ENCODE results near the gene SEPTIN1.
A peak's percentile ranks its signal among the peaks of the same experiment; 100 is the strongest.
"Not testable (repeated sequence)": the region's sequence is repeated elsewhere in the genome, so short reads cannot be mapped to it uniquely, and the experiment has no call there.

SEPTIN1 gene

GRCh38 chr16:30398661-30399434 is 16.5 kb upstream of the SEPTIN1 start:
- H3K4me1 ChIP-seq (ENCODE audit: control insufficient read depth in 1 of 2, insufficient read depth in 2 of 2, low read length in 2 of 2) = peaks cover 6 to 36% of the 10 kb centered on the region in 2 donors
- H3K27me3 ChIP-seq (ENCODE audit: low read depth, low read length) = no peaks in the 10 kb centered on the region
- peak overlapping the region; percentile 81 for H3K27ac ChIP-seq (ENCODE audit: low read length)
- no peaks in the 10 kb centered on the region for H3K9me3 ChIP-seq (ENCODE audit: control insufficient read depth in 1 of 2, low read length in 2 of 2)
- no peak overlapping the region for H3K4me3 ChIP-seq (ENCODE audit: low read depth in 1 of 2, low read length in 2 of 2)
- peaks cover 0 to 15% of the 10 kb centered on the region in 2 donors for H3K36me3 ChIP-seq (ENCODE audit: control insufficient read depth in 1 of 2, insufficient read depth in 2 of 2, low read length in 2 of 2)

GRCh38 chr16:30397776-30398660 is 15.7 kb upstream of the SEPTIN1 start:
- Histone ChIP-seq H3K27ac (ENCODE audit: low read length) (no peak overlapping the region), H3K4me1 (ENCODE audit: control insufficient read depth in 1 of 2, insufficient read depth in 2 of 2, low read length in 2 of 2) (peaks cover 6 to 36% of the 10 kb centered on the region in 2 donors), H3K36me3 (ENCODE audit: control insufficient read depth in 1 of 2, insufficient read depth in 2 of 2, low read length in 2 of 2) (peaks cover 0 to 15% of the 10 kb centered on the region in 2 donors), H3K4me3 (ENCODE audit: low read depth in 1 of 2, low read length in 2 of 2) (no peak overlapping the region), H3K27me3 (ENCODE audit: low read depth, low read length) (no peaks in the 10 kb centered on the region), H3K9me3 (ENCODE audit: control insufficient read depth in 1 of 2, low read length in 2 of 2) (no peaks in the 10 kb centered on the region)

GRCh38 chr16:30397056-30397455 is 14.7 kb upstream of the SEPTIN1 start:
- Histone ChIP-seq H3K9me3 (ENCODE audit: control insufficient read depth in 1 of 2, low read length in 2 of 2) (no peaks in the 10 kb centered on the region), H3K27ac (ENCODE audit: low read length) (no peak overlapping the region), H3K36me3 (ENCODE audit: control insufficient read depth in 1 of 2, insufficient read depth in 2 of 2, low read length in 2 of 2) (peaks cover 0 to 15% of the 10 kb centered on the region in 2 donors), H3K27me3 (ENCODE audit: low read depth, low read length) (no peaks in the 10 kb centered on the region), H3K4me3 (ENCODE audit: low read depth in 1 of 2, low read length in 2 of 2) (no peak overlapping the region), H3K4me1 (ENCODE audit: control insufficient read depth in 1 of 2, insufficient read depth in 2 of 2, low read length in 2 of 2) (peaks cover 6 to 36% of the 10 kb centered on the region in 2 donors)

- peak overlapping the region; percentile 37 for H3K27ac ChIP-seq (ENCODE audit: low read length)
- peak overlapping the region; percentile 70 to 86 for H3K4me3 ChIP-seq (ENCODE audit: low read depth in 1 of 2, low read length in 2 of 2)
- H3K4me1 ChIP-seq (ENCODE audit: control insufficient read depth in 1 of 2, insufficient read depth in 2 of 2, low read length in 2 of 2) = peaks cover 6 to 36% of the 10 kb centered on the region in 2 donors
- peaks cover 0 to 15% of the 10 kb centered on the region in 2 donors for H3K36me3 ChIP-seq (ENCODE audit: control insufficient read depth in 1 of 2, insufficient read depth in 2 of 2, low read length in 2 of 2)
- H3K9me3 ChIP-seq (ENCODE audit: control insufficient read depth in 1 of 2, low read length in 2 of 2); H3K27me3 ChIP-seq (ENCODE audit: low read depth, low read length): not testable (repeated sequence)
These were observed 14.3 kb upstream of the SEPTIN1 start for GRCh38 chr16:30396627-30397026.

DNA sequence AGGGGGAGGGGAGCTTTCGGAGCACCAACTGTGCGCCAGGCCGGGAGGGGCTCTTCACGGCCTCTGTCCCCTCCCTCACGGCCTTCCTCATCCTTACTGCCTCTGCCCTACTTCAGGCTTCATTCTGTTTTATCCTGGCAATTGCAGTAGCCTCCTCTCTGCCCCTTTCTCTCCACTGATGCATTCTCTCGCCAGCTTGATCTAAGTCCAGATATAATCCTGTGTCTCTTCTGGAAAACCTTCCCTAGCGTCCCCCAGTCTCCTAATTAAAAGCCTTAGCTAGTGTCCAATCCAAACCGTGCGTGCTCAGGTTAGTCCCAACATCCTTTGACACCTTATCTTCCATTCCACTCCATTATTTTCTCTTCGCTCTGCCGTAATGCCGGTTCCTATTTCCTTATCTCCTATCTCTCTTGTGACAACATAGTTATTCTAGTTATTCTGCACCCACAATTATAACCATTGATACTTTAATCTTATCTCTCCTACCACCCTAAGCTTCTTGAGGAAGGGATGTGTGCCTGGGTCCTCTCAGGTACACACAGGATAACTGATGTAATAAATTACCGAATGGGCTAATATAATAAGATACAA is 13.7 kb upstream of the SEPTIN1 start:
- H3K9me3 ChIP-seq (ENCODE audit: control insufficient read depth in 1 of 2, low read length in 2 of 2) = no peaks in the 10 kb centered on the region
- H3K4me3 ChIP-seq (ENCODE audit: low read depth in 1 of 2, low read length in 2 of 2) = peak overlapping the region; percentile 70 to 86
- no peaks in the 10 kb centered on the region for H3K27me3 ChIP-seq (ENCODE audit: low read depth, low read length)
- H3K27ac ChIP-seq (ENCODE audit: low read length) = peak overlapping the region; percentile 37
- H3K4me1 ChIP-seq (ENCODE audit: control insufficient read depth in 1 of 2, insufficient read depth in 2 of 2, low read length in 2 of 2) = peaks cover 6 to 36% of the 10 kb centered on the region in 2 donors
- peaks cover 0 to 15% of the 10 kb centered on the region in 2 donors for H3K36me3 ChIP-seq (ENCODE audit: control insufficient read depth in 1 of 2, insufficient read depth in 2 of 2, low read length in 2 of 2)

DNA sequence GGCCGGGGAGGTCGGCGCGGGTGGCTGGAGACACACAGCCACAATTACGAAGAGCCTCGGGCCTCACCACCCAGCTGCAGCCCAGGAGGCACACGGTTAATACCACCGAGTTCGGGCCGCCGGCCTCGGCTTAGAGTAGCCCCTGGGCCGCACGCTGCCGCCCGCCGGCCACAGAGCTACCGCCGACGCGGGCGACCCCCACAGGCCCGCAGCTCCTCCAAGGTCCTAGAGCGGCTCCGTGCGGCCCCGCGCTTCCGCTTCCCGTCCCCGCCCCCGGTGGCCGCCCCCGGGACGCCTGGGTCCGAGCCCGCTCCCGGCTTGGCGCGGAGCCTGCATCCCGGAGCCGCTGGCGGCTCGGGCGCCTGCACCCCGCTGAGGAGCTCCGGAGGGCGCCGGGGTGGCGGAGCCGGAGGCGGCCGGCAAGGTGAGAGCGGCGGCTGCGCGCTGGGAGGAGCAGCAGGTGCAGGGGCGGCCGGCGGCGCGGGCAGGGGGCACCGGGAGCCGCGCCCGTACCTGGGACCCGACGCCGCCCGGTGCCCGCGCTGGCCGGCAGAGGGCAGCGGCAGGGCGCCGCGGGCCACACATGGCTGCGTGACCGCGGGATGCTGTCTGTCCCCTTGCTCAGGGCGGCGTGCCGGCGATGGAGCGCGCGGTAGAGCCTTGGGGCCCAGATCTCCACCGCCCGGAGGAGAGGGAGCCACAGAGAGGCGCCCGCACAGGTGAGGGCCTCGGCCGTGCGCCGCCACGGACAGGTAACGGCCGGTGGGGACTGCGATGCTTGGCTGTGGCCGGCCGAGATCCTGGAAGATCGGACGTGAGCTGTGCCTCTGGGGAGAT is 13.0 kb upstream of the SEPTIN1 start, which contains the start of gene ZNF48:
ZNF48 (plus strand) TSS at position 266 of the 837 bp plus-strand sequence; CDS start at position 641, 375 bp downstream.
- Histone ChIP-seq H3K27ac (ENCODE audit: low read length) (peak within 1 kb of the TSS; percentile 41), H3K36me3 (ENCODE audit: control insufficient read depth in 1 of 2, insufficient read depth in 2 of 2, low read length in 2 of 2) (peaks cover 0 to 15% of the 10 kb centered on the region in 2 donors), H3K4me1 (ENCODE audit: control insufficient read depth in 1 of 2, insufficient read depth in 2 of 2, low read length in 2 of 2) (peaks cover 6 to 36% of the 10 kb centered on the region in 2 donors), H3K27me3 (ENCODE audit: low read depth, low read length) (no peaks in the 10 kb centered on the region), H3K4me3 (ENCODE audit: low read depth in 1 of 2, low read length in 2 of 2) (peak within 1 kb of the TSS; percentile 70 to 86), H3K9me3 (ENCODE audit: control insufficient read depth in 1 of 2, low read length in 2 of 2) (no peaks in the 10 kb centered on the region)

GRCh38 chr16:30394592-30395154 is 12.3 kb upstream of the SEPTIN1 start:
- Histone ChIP-seq H3K36me3 (ENCODE audit: control insufficient read depth in 1 of 2, insufficient read depth in 2 of 2, low read length in 2 of 2) (peaks cover 0 to 15% of the 10 kb centered on the region in 2 donors), H3K4me3 (ENCODE audit: low read depth in 1 of 2, low read length in 2 of 2) (peak overlapping the region; percentile 61 to 86), H3K27me3 (ENCODE audit: low read depth, low read length) (no peaks in the 10 kb centered on the region), H3K27ac (ENCODE audit: low read length) (peak overlapping the region; percentile 41), H3K4me1 (ENCODE audit: control insufficient read depth in 1 of 2, insufficient read depth in 2 of 2, low read length in 2 of 2) (peaks cover 4 to 31% of the 10 kb centered on the region in 2 donors), H3K9me3 (ENCODE audit: control insufficient read depth in 1 of 2, low read length in 2 of 2) (no peaks in the 10 kb centered on the region)

- peaks cover 0 to 7% of the 10 kb centered on the region in 2 donors for H3K4me1 ChIP-seq (ENCODE audit: control insufficient read depth in 1 of 2, insufficient read depth in 2 of 2, low read length in 2 of 2)
These were observed 1.2 kb upstream of the SEPTIN1 start for GRCh38 chr16:30383521-30383920.

DNA sequence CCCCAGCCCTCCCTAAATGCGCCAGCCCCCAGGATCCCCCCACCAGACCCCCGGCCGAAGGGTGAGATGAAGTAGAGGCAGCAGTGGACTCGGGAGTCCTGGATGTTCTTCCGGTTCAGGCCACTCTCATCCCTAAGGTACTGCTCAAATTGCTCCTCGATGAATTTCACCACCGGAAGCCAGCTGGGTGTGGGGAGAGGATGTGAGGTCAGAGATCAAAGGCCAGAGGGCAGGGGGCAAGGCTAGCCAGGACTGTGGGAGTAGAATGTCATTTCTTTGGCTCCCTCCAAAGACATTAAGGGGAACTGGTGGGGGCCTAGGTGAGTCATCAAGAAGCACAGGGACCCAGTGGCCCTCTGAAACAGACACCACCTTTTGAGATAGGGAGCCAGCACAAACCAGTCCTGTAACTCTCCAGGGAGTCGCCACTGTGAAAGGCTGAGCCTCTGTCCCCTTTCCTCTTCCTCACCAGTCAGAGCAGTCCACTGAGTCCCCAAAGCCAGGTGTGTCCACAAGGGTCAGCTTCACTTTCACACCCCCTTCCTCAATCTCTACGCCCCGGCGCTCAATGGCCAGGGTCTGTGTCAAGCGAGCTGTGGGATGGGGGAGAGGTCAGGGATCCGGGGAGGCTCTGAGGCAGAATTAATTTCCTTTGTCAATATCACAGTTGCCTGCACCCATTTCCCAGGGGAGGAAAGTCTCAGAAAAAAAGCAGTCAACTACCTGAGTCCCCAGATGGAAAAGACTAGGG is 895 bp downstream of the SEPTIN1 start:
- peaks cover 0 to 4% of the 10 kb centered on the region in 2 donors for H3K36me3 ChIP-seq (ENCODE audit: control insufficient read depth in 1 of 2, insufficient read depth in 2 of 2, low read length in 2 of 2)
- no peak overlapping the region for H3K4me3 ChIP-seq (ENCODE audit: low read depth in 1 of 2, low read length in 2 of 2)
- peaks cover 0 to 15% of the 10 kb centered on the region in 2 donors for H3K4me1 ChIP-seq (ENCODE audit: control insufficient read depth in 1 of 2, insufficient read depth in 2 of 2, low read length in 2 of 2)
- no peaks in the 10 kb centered on the region for H3K27me3 ChIP-seq (ENCODE audit: low read depth, low read length)
- H3K27ac ChIP-seq (ENCODE audit: low read length) = no peak overlapping the region
- no peaks in the 10 kb centered on the region for H3K9me3 ChIP-seq (ENCODE audit: control insufficient read depth in 1 of 2, low read length in 2 of 2)

More at GRCh38 chr16:30383521-30383920, 1.2 kb upstream of the SEPTIN1 start:
- Histone ChIP-seq H3K27me3 (ENCODE audit: low read depth, low read length) (no peaks in the 10 kb centered on the region), H3K4me3 (ENCODE audit: low read depth in 1 of 2, low read length in 2 of 2) (no peak overlapping the region), H3K27ac (ENCODE audit: low read length) (no peak overlapping the region), H3K36me3 (ENCODE audit: control insufficient read depth in 1 of 2, insufficient read depth in 2 of 2, low read length in 2 of 2) (no peaks in the 10 kb centered on the region), H3K9me3 (ENCODE audit: control insufficient read depth in 1 of 2, low read length in 2 of 2) (no peaks in the 10 kb centered on the region)

- H3K4me1 ChIP-seq (ENCODE audit: control insufficient read depth in 1 of 2, insufficient read depth in 2 of 2, low read length in 2 of 2) = peaks cover 0 to 15% of the 10 kb centered on the region in 2 donors
- peaks cover 0 to 4% of the 10 kb centered on the region in 2 donors for H3K36me3 ChIP-seq (ENCODE audit: control insufficient read depth in 1 of 2, insufficient read depth in 2 of 2, low read length in 2 of 2)
- no peak overlapping the region for H3K27ac ChIP-seq (ENCODE audit: low read length)
- no peak overlapping the region for H3K4me3 ChIP-seq (ENCODE audit: low read depth in 1 of 2, low read length in 2 of 2)
- H3K27me3 ChIP-seq (ENCODE audit: low read depth, low read length) = no peaks in the 10 kb centered on the region
- H3K9me3 ChIP-seq (ENCODE audit: control insufficient read depth in 1 of 2, low read length in 2 of 2) = no peaks in the 10 kb centered on the region
These were observed 1.6 kb downstream of the SEPTIN1 start for GRCh38 chr16:30380803-30381208.

All from muscle layer of duodenum (tissue), 2 donors.